ENCODE results near the gene SEH1L.

DNA sequence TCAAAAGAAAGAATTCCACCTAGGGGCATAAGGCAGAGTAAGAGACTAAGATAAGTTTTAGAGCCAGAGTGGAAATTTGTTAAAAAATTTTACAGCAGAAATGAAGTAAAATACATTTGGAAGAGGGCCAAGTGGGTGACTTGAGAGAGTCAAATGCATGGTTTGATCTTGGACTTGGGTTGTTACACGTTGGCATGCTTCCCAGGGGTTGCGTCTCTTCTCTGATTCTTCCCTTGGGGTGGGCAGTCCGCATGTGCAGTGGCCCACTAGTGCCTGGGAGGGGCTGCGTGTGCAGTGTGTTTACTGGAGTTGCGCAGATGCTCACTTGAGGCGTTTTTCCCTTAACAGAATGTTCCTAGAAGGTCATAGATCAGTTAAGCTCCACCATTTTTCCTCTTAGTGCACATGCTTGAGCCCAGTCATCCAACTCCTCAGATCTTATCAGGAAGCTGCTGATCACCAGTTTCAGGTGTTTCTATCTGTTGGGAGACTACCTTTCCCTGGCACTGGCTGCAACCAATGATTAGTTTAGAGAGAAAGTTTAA lies 13.1 kb downstream of the SEH1L start:
- TF ChIP-seq EP300 (IDR thresholded peaks at IDR 0.05) = no peak
- TF ChIP-seq, protein P1, sequence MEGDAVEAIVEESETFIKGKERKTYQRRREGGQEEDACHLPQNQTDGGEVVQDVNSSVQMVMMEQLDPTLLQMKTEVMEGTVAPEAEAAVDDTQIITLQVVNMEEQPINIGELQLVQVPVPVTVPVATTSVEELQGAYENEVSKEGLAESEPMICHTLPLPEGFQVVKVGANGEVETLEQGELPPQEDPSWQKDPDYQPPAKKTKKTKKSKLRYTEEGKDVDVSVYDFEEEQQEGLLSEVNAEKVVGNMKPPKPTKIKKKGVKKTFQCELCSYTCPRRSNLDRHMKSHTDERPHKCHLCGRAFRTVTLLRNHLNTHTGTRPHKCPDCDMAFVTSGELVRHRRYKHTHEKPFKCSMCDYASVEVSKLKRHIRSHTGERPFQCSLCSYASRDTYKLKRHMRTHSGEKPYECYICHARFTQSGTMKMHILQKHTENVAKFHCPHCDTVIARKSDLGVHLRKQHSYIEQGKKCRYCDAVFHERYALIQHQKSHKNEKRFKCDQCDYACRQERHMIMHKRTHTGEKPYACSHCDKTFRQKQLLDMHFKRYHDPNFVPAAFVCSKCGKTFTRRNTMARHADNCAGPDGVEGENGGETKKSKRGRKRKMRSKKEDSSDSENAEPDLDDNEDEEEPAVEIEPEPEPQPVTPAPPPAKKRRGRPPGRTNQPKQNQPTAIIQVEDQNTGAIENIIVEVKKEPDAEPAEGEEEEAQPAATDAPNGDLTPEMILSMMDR (IDR thresholded peaks at IDR 0.05) = no peak
- no peak for TF ChIP-seq POLR2A (IDR thresholded peaks at IDR 0.05)

Data from tibial nerve (tissue), 4 donors.